Measurements from ENCODE around the gene SERPINB12.
A peak's percentile ranks its signal among the peaks of the same experiment; 100 is the strongest.

The SERPINB12 gene

DNA sequence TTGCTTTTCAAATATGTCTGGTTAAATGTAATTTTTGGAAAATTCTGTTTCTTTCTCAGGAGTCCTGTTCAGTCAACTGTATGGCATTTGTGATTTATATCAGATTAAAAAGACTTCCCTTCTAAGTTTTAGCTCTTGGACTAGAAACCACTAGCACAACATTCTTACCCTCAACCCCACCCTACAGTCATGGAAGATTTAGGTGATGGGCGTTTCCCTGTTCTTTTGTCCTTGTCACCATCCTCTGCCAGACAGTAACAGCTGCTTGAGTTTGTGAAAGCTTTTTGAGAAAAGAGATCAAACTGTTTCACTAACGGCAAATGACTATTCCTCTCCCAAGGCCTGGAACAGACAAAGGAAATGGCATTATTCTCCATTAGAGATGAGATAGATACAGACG lies 33.6 kb upstream of the SERPINB12 start:
- no peaks in the 10 kb centered on the region for H3K4me1 ChIP-seq

DNA sequence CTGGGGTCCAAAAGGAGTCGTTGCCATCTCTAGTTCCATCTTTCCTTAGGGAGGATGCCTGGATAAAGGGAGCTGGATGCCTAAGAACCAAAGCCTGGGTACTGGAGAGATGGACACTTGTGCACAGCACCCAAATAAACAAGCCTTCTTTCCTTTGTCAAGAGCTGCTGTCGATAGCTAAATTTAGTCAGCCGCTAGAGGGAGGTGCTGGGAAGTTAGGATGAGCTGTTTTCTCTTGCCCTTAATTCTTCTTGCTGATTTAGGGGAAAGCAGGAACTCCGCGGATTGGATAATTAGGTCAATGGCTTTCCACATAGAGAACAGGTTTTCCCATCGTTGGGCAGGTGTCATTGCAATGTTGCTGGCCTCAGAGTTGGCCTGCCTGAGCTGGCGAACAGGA lies 30.9 kb upstream of the SERPINB12 start:
- H3K79me2 ChIP-seq: no peaks in the 10 kb centered on the region
- no peaks in the 10 kb centered on the region for H3K9me3 ChIP-seq (ENCODE audit: control insufficient read depth, low read length)
- no peak overlapping the region for H2AFZ ChIP-seq
- H3K9ac ChIP-seq: no peak overlapping the region
- no peaks in the 10 kb centered on the region for H3K4me1 ChIP-seq
- no peaks in the 10 kb centered on the region for H3K27me3 ChIP-seq (ENCODE audit: control insufficient read depth, insufficient read depth, low read length)
- H3K36me3 ChIP-seq (ENCODE audit: control insufficient read depth, insufficient read depth, low read length): no peaks in the 10 kb centered on the region
- TF ChIP-seq, protein P1, sequence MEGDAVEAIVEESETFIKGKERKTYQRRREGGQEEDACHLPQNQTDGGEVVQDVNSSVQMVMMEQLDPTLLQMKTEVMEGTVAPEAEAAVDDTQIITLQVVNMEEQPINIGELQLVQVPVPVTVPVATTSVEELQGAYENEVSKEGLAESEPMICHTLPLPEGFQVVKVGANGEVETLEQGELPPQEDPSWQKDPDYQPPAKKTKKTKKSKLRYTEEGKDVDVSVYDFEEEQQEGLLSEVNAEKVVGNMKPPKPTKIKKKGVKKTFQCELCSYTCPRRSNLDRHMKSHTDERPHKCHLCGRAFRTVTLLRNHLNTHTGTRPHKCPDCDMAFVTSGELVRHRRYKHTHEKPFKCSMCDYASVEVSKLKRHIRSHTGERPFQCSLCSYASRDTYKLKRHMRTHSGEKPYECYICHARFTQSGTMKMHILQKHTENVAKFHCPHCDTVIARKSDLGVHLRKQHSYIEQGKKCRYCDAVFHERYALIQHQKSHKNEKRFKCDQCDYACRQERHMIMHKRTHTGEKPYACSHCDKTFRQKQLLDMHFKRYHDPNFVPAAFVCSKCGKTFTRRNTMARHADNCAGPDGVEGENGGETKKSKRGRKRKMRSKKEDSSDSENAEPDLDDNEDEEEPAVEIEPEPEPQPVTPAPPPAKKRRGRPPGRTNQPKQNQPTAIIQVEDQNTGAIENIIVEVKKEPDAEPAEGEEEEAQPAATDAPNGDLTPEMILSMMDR (IDR thresholded peaks at IDR 0.05): peak; percentile 40
- H3K4me2 ChIP-seq (ENCODE audit: low read length): no peak overlapping the region
- no peak overlapping the region for H3K27ac ChIP-seq
- no peak overlapping the region for H3K4me3 ChIP-seq (ENCODE audit: low read depth, low read length)

More for the DNA sequence above, 33.6 kb upstream of the SERPINB12 start:
- H3K79me2 ChIP-seq: no peaks in the 10 kb centered on the region
- H3K27ac ChIP-seq: no peak overlapping the region
- H3K36me3 ChIP-seq (ENCODE audit: control insufficient read depth, insufficient read depth, low read length): no peaks in the 10 kb centered on the region
- H3K27me3 ChIP-seq (ENCODE audit: control insufficient read depth, insufficient read depth, low read length): no peaks in the 10 kb centered on the region
- no peaks in the 10 kb centered on the region for H3K9me3 ChIP-seq (ENCODE audit: control insufficient read depth, low read length)
- TF ChIP-seq, protein P1 (IDR thresholded peaks at IDR 0.05): no peak
- no peak overlapping the region for H2AFZ ChIP-seq
- H3K9ac ChIP-seq: no peak overlapping the region
- no peak overlapping the region for H3K4me3 ChIP-seq (ENCODE audit: low read depth, low read length)
- H3K4me2 ChIP-seq (ENCODE audit: low read length): no peak overlapping the region

DNA sequence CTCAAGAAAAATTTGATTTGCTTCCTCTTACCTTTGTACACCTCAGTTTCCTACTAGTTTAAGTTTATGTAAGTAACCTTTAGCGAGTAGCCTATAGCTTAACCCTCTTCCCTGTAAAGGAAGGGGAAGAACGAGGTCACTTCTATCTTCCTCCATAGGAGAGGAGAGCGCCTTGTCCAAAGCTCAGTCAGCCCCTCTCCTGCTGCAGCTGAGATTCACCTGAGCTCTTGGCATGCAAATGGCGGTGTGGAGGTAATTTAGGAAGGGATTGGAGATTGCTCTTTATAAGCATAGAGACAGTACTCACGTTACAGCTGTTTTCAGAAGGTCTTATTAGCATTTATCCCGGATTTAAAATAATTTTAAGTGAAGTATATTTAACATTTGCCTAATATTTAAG lies 27.8 kb upstream of the SERPINB12 start:
- no peaks in the 10 kb centered on the region for H3K79me2 ChIP-seq
- H3K27me3 ChIP-seq (ENCODE audit: control insufficient read depth, insufficient read depth, low read length): no peaks in the 10 kb centered on the region
- H3K9me3 ChIP-seq (ENCODE audit: control insufficient read depth, low read length): no peaks in the 10 kb centered on the region
- H3K4me3 ChIP-seq (ENCODE audit: low read depth, low read length): no peak overlapping the region
- no peaks in the 10 kb centered on the region for H3K36me3 ChIP-seq (ENCODE audit: control insufficient read depth, insufficient read depth, low read length)
- H3K4me1 ChIP-seq: no peaks in the 10 kb centered on the region
- H3K9ac ChIP-seq: no peak overlapping the region
- H2AFZ ChIP-seq: no peak overlapping the region
- H3K27ac ChIP-seq: no peak overlapping the region
- TF ChIP-seq, protein P1 (IDR thresholded peaks at IDR 0.05): no peak
- no peak overlapping the region for H3K4me2 ChIP-seq (ENCODE audit: low read length)

DNA sequence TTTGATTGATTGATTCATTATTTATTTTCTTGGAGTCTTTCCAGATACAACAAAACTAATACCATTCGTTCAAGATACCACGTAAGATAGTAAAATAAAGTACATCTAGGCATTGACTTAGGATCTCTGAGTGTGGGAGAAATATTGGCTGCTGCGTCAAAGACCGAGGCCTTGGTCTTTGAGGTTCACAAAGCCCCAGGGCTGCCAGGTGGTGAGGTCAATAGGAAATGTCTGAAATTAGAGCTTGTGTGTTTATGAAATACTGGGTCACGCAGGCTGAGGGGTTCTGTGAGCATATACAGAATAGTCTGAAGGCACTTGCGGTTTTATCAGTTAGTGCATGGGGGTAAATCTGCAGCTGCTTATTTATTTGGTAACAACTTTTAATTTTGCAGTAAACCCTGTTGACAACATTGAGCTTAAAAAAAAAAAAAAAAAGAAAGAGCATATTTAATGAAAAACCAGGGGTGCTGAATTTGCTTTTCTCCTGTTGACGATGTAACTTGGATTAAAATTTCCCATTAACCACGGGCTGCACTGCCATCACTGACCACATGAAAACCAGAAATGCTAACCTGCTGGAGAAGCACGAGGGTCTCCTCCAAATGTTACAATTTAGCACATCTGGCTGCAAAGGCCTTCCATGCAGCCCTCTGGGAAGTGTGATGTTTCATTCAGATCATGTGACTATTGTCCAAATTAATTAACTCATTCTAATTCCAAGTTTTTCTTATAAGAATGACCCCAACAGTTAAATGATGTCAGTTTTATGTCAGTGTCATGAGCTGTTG lies 27.1 kb upstream of the SERPINB12 start:
- Histone ChIP-seq H2AFZ (no peak overlapping the region), H3K9ac (no peak overlapping the region), H3K4me2 (ENCODE audit: low read length) (no peak overlapping the region), H3K36me3 (ENCODE audit: control insufficient read depth, insufficient read depth, low read length) (no peaks in the 10 kb centered on the region), H3K27ac (no peak overlapping the region), H3K79me2 (no peaks in the 10 kb centered on the region), H3K4me1 (no peaks in the 10 kb centered on the region), H3K27me3 (ENCODE audit: control insufficient read depth, insufficient read depth, low read length) (no peaks in the 10 kb centered on the region), H3K4me3 (ENCODE audit: low read depth, low read length) (no peak overlapping the region), H3K9me3 (ENCODE audit: control insufficient read depth, low read length) (no peaks in the 10 kb centered on the region)
- TF ChIP-seq, protein P1 (IDR thresholded peaks at IDR 0.05): no peak

DNA sequence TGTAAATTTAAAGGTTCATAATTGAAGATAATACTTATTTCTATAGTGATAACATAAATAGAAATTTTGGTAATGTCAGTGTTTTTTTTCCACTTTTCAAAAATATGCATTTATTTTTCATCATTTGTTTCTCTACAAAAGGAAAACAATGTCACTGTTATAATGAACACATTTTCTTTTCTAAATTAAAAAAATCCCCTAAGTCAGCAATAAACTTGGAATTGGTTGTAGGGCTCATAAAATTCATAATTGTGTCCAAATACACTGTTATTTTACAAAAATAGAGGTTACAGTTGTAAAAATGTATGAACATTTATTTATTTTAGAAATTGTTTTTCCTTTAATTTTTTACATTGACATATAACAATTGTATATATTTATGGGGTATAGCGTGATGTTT lies 26.4 kb upstream of the SERPINB12 start:
- no peak overlapping the region for H3K4me2 ChIP-seq (ENCODE audit: low read length)
- H3K4me1 ChIP-seq: no peaks in the 10 kb centered on the region
- H3K4me3 ChIP-seq (ENCODE audit: low read depth, low read length): no peak overlapping the region
- TF ChIP-seq, protein P1 (IDR thresholded peaks at IDR 0.05): no peak
- H2AFZ ChIP-seq: no peak overlapping the region
- no peaks in the 10 kb centered on the region for H3K79me2 ChIP-seq
- H3K9ac ChIP-seq: no peak overlapping the region
- H3K9me3 ChIP-seq (ENCODE audit: control insufficient read depth, low read length): no peaks in the 10 kb centered on the region
- H3K36me3 ChIP-seq (ENCODE audit: control insufficient read depth, insufficient read depth, low read length): no peaks in the 10 kb centered on the region
- no peaks in the 10 kb centered on the region for H3K27me3 ChIP-seq (ENCODE audit: control insufficient read depth, insufficient read depth, low read length)
- no peak overlapping the region for H3K27ac ChIP-seq

Data from parathyroid adenoma (tissue), 2 donors.